ENCODE measurements around the gene UACA.
"Not testable (repeated sequence)": the region's sequence is repeated elsewhere in the genome, so short reads cannot be mapped to it uniquely, and the experiment has no call there.

Gene UACA

DNA sequence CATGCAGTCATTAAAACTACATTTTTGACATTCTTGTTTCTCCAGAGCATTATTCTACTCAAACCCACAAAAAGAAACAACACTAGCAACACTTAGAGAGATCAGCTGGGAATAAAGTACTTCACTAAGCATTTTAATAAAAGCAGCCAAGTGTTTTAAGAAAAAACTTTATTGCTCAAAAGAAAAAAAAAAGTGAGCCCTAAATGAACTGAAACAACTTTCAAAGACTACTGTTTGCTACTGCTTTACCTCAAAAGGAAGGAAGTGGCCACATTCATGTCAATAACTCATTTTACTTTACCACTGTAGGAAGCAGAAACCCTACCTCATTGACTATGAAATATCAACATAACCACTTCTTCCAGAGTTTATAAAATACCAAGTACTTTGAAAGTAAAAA, 91.3 kb downstream of the UACA start:
- DNase-seq (ENCODE audit: low spot score) (no peak), FAIRE-seq (no peak)

GRCh38 chr15:70670680-70671079, 92.7 kb downstream of the UACA start:
- DNase-seq (ENCODE audit: low spot score): no peak
- FAIRE-seq: no peak

GRCh38 chr15:70669966-70670658, 93.2 kb downstream of the UACA start:
- FAIRE-seq (no peak), DNase-seq (ENCODE audit: low spot score) (no peak)

- DNase-seq (ENCODE audit: low spot score) (no peak), FAIRE-seq (no peak)
These were observed 94.3 kb downstream of the UACA start for GRCh38 chr15:70669006-70669602.

DNA sequence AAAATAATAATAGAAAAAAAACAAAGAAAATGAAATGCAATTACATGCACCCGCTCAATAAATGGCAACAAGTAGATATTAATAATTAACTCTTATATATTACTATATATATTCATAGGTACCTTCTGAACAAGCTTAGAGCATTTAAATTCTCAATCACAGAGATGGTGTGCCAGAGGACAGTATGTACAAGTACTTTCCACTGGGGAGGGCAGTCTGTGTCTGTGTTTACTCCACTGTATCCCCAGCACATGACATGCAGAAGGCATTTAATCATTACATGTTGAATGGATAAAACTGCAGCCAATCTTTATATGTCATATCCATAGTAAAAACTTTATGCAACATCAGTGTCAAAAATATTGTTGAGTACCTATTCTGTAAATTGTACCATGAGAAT, 97.8 kb downstream of the UACA start:
- FAIRE-seq (peak; percentile 52), DNase-seq (ENCODE audit: low spot score) (no peak)

- FAIRE-seq (no peak), DNase-seq (ENCODE audit: low spot score) (no peak)
These were observed 98.9 kb downstream of the UACA start for GRCh38 chr15:70664494-70664893.

DNA sequence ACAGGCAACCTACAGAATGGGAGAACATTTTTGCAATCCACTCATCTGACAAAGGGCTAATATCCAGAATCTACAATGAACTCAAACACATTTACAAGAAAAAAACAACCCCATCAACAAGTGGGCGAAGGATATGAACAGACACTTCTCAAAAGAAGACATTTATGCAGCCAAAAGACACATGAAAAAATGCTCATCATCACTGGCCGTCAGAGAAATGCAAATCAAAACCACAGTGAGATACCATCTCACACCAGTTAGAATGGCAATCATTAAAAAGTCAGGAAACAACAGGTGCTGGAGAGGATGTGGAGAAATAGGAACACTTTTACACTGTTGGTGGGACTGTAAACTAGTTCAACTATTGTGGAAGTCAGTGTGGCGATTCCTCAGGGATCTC, 100.3 kb downstream of the UACA start:
- FAIRE-seq: not testable (repeated sequence)

DNA sequence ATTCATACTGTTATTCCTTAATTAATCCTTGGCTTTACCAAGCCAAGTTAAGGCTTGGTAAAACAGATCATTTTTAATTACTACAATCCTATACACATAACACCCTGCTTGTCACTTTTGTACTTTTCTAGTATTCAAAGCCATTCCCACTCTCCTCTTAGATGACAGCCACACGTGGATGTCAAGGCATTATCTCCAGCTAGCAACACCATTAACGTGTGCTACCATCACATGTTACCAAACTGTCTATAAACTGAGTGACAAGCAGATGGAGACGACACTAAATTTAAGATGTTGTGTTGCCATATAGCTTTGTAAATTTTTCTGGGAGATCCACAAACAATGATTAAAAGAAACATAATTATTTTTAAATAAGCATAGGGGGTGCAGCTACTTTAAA, 103.7 kb downstream of the UACA start:
- FAIRE-seq: peak; percentile 59
- no peak for DNase-seq (ENCODE audit: low spot score)

More for the DNA sequence above, 100.3 kb downstream of the UACA start:
- DNase-seq (ENCODE audit: low spot score): not testable (repeated sequence)

- DNase-seq (ENCODE audit: low spot score): no peak
- no peak for FAIRE-seq
These were observed 104.7 kb downstream of the UACA start for GRCh38 chr15:70658641-70659040.

DNA sequence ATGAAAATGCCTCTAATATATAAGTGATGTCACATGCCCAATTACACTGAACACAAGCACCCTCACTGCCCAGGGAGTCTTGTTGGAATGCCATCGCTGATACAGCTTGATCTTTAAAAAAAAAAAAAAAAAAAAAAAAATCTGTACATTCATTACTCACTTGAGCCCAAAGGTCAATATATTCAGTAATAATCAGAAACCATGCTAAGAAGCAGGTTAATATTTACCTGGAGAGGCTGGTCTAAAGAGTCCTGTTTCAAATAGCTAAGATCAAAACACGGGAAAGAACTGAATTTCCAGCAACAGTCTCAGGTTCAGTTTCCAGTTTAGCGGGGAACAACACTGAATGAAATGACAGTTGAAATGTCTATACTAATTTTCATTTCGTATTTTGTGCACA, 109.9 kb downstream of the UACA start:
- no peak for DNase-seq (ENCODE audit: low spot score)
- no peak for FAIRE-seq

DNA sequence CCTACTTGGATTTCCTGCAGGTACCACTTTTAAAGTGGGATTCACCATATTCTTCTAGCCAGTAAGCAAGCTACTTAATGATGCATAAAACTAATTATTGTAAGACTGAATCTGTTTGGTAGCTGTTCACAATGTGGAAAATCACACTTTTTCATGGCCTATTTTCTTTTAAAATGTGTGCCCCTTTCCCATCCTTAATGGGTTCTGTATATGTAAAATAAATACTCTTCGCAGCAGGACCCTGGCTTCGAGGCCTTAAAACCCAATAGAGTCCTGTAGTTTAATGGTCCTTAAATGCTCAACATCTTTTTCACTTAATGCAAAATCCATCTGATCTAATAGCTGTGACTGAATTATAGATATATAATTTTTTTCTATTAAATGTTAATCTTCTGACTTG, 111.0 kb downstream of the UACA start:
- no peak for DNase-seq (ENCODE audit: low spot score)
- no peak for FAIRE-seq

- DNase-seq (ENCODE audit: low spot score): no peak
- no peak for FAIRE-seq
These were observed 112.0 kb downstream of the UACA start for GRCh38 chr15:70651303-70651845.

DNA sequence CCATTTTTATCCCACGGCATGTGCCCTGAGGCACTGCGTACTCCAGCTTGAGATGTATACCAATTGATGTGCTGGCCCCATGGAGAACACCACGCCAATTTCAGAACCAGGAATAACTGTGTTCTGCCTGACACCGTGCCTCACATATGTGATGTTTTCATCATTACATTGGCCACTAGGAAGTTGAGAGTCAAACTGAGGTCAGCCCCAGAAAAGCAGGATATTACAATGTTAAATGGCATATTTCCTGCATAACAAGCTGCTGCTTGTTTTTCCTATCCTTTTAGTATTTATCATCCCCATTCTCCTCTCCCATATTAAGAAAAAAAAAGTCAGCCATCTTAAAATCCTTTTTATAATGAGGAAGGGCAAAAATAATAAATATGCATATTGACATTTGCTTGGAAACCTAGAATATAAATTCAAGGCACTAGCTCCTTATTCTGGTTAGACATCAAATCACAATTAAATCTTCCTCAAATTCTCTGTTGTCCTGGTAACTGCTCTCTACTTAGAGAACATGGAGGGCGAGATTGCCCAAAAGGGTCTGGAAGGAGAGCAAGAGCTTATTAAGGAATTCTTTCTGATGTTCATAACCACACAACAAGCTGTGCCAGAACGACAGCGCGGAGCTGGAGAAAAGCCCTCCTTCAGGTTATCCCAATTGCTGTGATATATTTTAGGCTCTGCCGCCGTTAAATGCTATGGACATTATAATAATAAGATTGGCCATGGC, 112.6 kb downstream of the UACA start:
- no peak for FAIRE-seq
- DNase-seq (ENCODE audit: low spot score): no peak

DNA sequence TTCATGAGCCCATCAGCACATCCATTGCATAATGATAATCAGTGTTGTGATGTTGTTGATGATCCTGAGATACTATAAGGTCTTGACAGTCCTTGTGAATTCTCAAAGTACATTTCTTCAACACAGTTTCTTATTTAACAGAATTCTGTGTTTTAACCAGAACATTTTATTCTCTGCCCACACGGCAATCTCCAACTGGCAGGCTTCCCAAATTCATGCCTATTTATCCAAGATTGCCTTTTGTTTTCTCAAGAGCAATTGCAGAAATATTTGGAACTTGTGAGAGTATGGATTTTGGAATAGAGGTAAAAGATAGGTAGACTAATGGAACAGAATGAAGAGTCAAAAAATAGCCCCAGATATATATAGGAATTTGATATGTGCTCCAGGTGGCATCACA, 116.0 kb downstream of the UACA start:
- no peak for DNase-seq (ENCODE audit: low spot score)
- FAIRE-seq: no peak

DNA sequence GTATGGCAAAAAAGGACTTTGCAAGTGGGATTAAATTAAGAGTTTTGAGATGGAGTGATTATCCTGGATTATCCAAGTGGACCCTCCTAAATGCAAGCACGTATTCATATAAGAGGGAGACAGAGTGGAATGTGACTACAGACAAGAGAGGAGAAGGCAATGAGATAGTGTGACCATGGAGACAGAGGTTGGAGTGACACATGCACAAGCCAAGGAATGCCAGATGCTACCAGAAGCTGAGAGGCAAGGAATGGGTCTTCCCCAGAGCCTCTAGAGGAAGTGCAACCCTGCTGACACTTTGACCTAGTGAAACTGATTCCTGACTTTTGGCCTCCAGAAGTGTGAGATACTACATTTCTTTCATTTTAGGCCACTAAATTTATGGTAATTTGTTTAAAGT, 117.2 kb downstream of the UACA start:
- DNase-seq (ENCODE audit: low spot score): no peak
- FAIRE-seq: no peak

DNA sequence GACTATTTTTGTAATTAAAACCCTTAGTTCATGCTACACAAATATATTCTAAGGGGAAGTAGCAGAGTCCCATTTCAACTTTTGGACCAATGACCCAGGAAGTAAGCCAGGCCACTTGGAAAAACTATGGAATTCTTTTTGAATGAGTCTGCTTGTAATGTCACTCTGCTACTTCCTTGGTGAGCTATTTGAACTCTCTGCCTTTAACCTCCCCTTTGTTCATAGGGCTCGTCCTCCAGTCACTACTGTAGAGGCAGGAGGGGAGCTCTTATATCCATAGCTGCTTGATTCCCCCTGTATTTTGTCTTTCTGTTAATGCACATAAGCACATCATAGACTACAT, 119.6 kb downstream of the UACA start:
- DNase-seq (ENCODE audit: low spot score) (peak; percentile 73), FAIRE-seq (peak; percentile 62)

GRCh38 chr15:70643106-70643782, 120.1 kb downstream of the UACA start:
- no peak for FAIRE-seq
- peak; percentile 58 for DNase-seq (ENCODE audit: low spot score)

DNA sequence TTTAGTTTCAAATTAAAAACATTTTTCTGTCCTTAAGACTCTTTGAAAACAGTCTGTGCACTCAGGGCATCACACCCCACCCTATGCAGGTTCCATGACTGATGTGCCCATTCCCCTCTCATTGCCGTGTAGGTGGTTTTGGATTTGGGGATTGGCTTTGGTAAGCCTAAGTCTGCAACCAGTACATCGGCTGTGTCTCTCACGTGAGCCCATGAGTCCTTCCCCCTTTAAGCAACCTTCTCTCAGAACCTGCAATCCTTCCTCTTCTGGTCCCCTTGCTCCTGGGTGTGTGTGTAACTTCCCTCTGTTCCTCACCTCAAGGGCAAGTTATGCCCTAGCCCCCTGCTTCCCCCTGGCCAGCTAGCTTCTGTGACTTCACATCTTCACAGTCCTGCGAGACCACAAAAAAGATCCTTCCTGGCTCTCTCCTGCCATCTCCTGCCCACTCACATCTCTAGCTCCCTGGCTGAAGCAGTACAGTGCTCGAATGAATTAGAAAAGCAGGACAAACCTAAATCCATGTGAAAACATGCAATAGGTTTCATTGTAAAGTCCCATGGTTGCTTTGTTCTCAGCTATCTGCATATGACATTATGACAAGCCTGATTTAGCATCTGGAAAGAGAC, 126.7 kb downstream of the UACA start:
- FAIRE-seq: peak; percentile 56
- no peak for DNase-seq (ENCODE audit: low spot score)

GRCh38 chr15:70635895-70636294, 127.5 kb downstream of the UACA start:
- DNase-seq (ENCODE audit: low spot score): no peak
- FAIRE-seq: no peak

DNA sequence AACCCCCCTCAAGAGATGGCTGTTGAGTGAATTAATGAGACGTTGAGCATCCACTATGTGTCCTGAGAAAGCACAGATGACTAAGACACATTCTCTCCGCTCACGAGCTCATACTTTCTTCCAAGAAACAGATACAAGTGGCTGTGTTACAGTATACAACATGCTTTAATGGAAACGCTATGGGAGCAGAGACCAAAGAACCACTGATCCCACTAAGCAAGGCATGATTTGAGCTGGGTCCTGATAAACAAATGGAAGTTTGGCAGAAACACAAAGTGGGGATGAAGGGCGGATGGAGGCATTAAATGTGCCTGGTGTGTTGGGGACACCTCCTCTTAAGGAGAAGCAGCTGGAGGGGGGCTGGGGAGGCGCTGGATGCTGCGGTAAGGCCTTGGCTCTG, 129.4 kb downstream of the UACA start:
- FAIRE-seq (peak; percentile 48), DNase-seq (ENCODE audit: low spot score) (no peak)

DNA sequence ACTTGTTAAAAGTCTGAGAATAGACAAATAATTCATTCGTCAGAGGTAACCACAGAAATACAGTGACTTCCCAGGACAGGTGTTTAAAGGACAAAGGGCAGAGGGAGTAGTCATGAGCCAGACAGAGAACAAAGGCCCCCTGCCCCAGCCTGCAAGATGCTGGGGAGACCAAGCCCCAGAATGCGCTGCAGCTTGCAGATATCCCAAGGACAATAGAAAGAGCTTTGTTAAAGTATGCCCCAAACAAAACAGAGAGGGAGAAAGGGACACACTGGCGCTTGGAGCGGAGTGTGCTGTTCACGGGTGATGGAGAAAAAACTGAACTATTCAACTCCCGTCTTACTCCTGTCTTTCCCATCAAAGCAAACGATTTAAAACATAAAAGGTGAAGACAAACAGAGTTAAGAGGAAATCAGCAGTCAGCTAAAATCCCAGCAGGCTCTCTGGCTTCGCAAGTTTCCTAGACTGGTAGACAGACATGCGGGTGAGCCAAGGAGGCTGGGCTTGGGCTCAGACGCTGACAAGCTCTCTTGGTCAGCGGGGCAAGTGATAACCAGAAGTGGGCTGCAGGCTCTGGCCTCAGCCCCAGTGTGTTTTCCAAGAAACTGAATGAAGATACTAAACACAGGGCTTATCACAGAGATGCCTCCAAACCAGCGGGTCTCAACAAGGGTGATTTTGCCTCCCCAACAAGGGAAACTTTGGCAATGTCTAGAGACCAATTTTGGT, 130.1 kb downstream of the UACA start:
- no peak for FAIRE-seq
- no peak for DNase-seq (ENCODE audit: low spot score)
